Activated CD8-positive, alpha-beta T cell treated with anti-CD3 and anti-CD28 coated beads for 36 hours (primary cell): ENCODE data around the gene LRP1. TPM values are rescaled to one million over a fixed set of nuclear protein-coding genes. Genes with fewer than 3 reads are reported as not detected.

Source experiments
- ATAC-seq: fragments of 200-7000 bp; cut with Tn5 transposase; one replicate; pipeline ENCODE4 v1.10.0; 2021; ENCODE audit warnings: mild to moderate bottlenecking, moderate library complexity
- CTCF ChIA-PET: fragments of 350-600 bp; sonication (Branson Sonifier 250); formaldehyde crosslinking; loops from one replicate; lab custom pipeline; 2021; ENCODE audit warnings: antibody characterized with exemption; lab: Charles Lee
- POLR2A ChIA-PET: fragments of 350-600 bp; sonication (Branson Sonifier 250); formaldehyde crosslinking; loops from one replicate; lab custom pipeline; 2021; ENCODE audit warnings: antibody characterized with exemption; lab: Charles Lee
- DNase-seq: peaks from one replicate; pipeline ENCODE4 v3.0.0-alpha.2; 2020
- H3K27ac Mint-ChIP-seq: one replicate; pipeline ENCODE4 v1.8.0; 2021; ENCODE audit warnings: mild to moderate bottlenecking, mixed read lengths
- H3K27me3 Mint-ChIP-seq: one replicate; pipeline ENCODE4 v1.8.0; 2021; ENCODE audit warnings: mixed read lengths
- H3K36me3 Mint-ChIP-seq: one replicate; pipeline ENCODE4 v1.8.0; 2021; ENCODE audit warnings: low read depth, mixed read lengths
- H3K4me1 Mint-ChIP-seq: one replicate; pipeline ENCODE4 v1.8.0; 2021; ENCODE audit warnings: low read depth, mixed read lengths
- H3K4me3 Mint-ChIP-seq: one replicate; pipeline ENCODE4 v1.8.0; 2021; ENCODE audit warnings: mild to moderate bottlenecking, moderate library complexity, mixed read lengths
- H3K9me3 Mint-ChIP-seq: one replicate; pipeline ENCODE4 v1.8.0; 2021; ENCODE audit warnings: mixed read lengths
- CTCF ChIP-seq: fragments of 200-600 bp; IDR thresholded peaks from one replicate; pipeline ENCODE4 v1.8.0; 2022; ENCODE audit warnings: antibody characterized with exemption, mild to moderate bottlenecking
- intact Hi-C: fragments of 100-400 bp; cut with micrococcal nuclease; formaldehyde crosslinking; loops from one replicate; pipeline ENCODE4 v1.10.0; 2022
- total RNA-seq, 2 experiments: library from RNA; stranded (reverse); gene quantifications; one replicate each; pipeline ENCODE4 v1.2.3, GENCODE V29; 2021

LRP1 gene
- total RNA-seq, 2 experiments from 2014 or later, result 1.5 to 1.9 TPM

- DNase-seq, result no peak
- ATAC-seq, result no peak
- no peak overlapping the region for H3K4me3 Mint-ChIP-seq
- no peaks in the 10 kb centered on the region for H3K27me3 Mint-ChIP-seq
- CTCF ChIA-PET, result interaction anchor here (1.1 kb wide), 1 partner anchor 20 kb away, joined by 3 read pairs; no protein-coding TSS in a partner anchor
- POLR2A ChIA-PET, result no interaction called here
- TF ChIP-seq CTCF, result no peak
- no peaks in the 10 kb centered on the region for H3K4me1 Mint-ChIP-seq
- no peaks in the 10 kb centered on the region for H3K36me3 Mint-ChIP-seq
- no peaks in the 10 kb centered on the region for H3K9me3 Mint-ChIP-seq
- intact Hi-C loops, result no loop called here
- no peak overlapping the region for H3K27ac Mint-ChIP-seq
Measured at GRCh38 chr12:57201631-57202030, 73.3 kb downstream of the LRP1 start.

GRCh38 chr12:57202321-57202720 lies 74.0 kb downstream of the LRP1 start:
- no peak overlapping the region for H3K4me3 Mint-ChIP-seq
- intact Hi-C loops, result no loop called here

GRCh38 chr12:57203201-57203600 lies 74.9 kb downstream of the LRP1 start:
- intact Hi-C loops, result no loop called here
- no peaks in the 10 kb centered on the region for H3K9me3 Mint-ChIP-seq
- ATAC-seq (no peak), DNase-seq (no peak)
- no peak overlapping the region for H3K27ac Mint-ChIP-seq
- no peaks in the 10 kb centered on the region for H3K4me1 Mint-ChIP-seq
- H3K4me3 Mint-ChIP-seq, result no peak overlapping the region
- no peaks in the 10 kb centered on the region for H3K27me3 Mint-ChIP-seq
- H3K36me3 Mint-ChIP-seq, result no peaks in the 10 kb centered on the region
- TF ChIP-seq CTCF, result no peak
- ChIA-PET CTCF (no interaction called here), POLR2A (no interaction called here)

More at GRCh38 chr12:57202321-57202720, 74.0 kb downstream of the LRP1 start:
- Mint-ChIP-seq H3K9me3 (no peaks in the 10 kb centered on the region), H3K27me3 (no peaks in the 10 kb centered on the region), H3K36me3 (no peaks in the 10 kb centered on the region), H3K4me1 (no peaks in the 10 kb centered on the region), H3K27ac (no peak overlapping the region)
- POLR2A ChIA-PET, result no interaction called here
- no peak for TF ChIP-seq CTCF
- CTCF ChIA-PET, result interaction anchor here (1.1 kb wide), 1 partner anchor 20 kb away, joined by 3 read pairs; no protein-coding TSS in a partner anchor
- DNase-seq, result no peak
- no peak for ATAC-seq

GRCh38 chr12:57203791-57204190 lies 75.5 kb downstream of the LRP1 start:
- intact Hi-C loops, result no loop called here
- TF ChIP-seq CTCF, result no peak
- ATAC-seq, result no peak
- H3K4me1 Mint-ChIP-seq, result no peaks in the 10 kb centered on the region
- no peak overlapping the region for H3K27ac Mint-ChIP-seq
- ChIA-PET POLR2A (no interaction called here), CTCF (no interaction called here)
- no peaks in the 10 kb centered on the region for H3K36me3 Mint-ChIP-seq
- H3K27me3 Mint-ChIP-seq, result no peaks in the 10 kb centered on the region
- H3K4me3 Mint-ChIP-seq, result no peak overlapping the region
- DNase-seq, result no peak
- no peaks in the 10 kb centered on the region for H3K9me3 Mint-ChIP-seq

GRCh38 chr12:57204454-57204853 lies 76.2 kb downstream of the LRP1 start:
- intact Hi-C loops, result no loop called here
- no peak for TF ChIP-seq CTCF
- ChIA-PET CTCF (no interaction called here), POLR2A (no interaction called here)
- DNase-seq (no peak), ATAC-seq (no peak)
- H3K4me1 Mint-ChIP-seq, result no peaks in the 10 kb centered on the region
- H3K27ac Mint-ChIP-seq, result no peak overlapping the region
- H3K36me3 Mint-ChIP-seq, result no peaks in the 10 kb centered on the region
- no peaks in the 10 kb centered on the region for H3K27me3 Mint-ChIP-seq
- H3K4me3 Mint-ChIP-seq, result no peak overlapping the region
- H3K9me3 Mint-ChIP-seq, result no peaks in the 10 kb centered on the region
